ENCODE measurements around the gene TBC1D9B.

TBC1D9B gene

GRCh38 chr5:179889885-179890284 lies 17.8 kb downstream of the TBC1D9B start:
- Histone ChIP-seq H3K4me2 (ENCODE audit: low read length) (no peak overlapping the region), H4K20me1 (ENCODE audit: control insufficient read depth, insufficient read depth, low read depth, low read length) (no peaks in the 10 kb centered on the region), H3F3A (ENCODE audit: control insufficient read depth, insufficient read depth) (no peaks in the 10 kb centered on the region), H3K27me3 (ENCODE audit: control insufficient read depth, low read length) (no peaks in the 10 kb centered on the region), H3K9me2 (replicated peaks; ENCODE audit: control insufficient read depth, low read length) (no peaks in the 10 kb centered on the region), H3K4me3 (ENCODE audit: low read length) (no peak overlapping the region), H3K36me3 (ENCODE audit: control insufficient read depth, low read length) (peaks cover 90% of the 10 kb centered on the region), H3K4me1 (ENCODE audit: control insufficient read depth, low read length) (no peaks in the 10 kb centered on the region), H3K79me2 (ENCODE audit: control insufficient read depth, low read length) (no peaks in the 10 kb centered on the region), H3K27ac (ENCODE audit: low read depth, low read length) (no peak overlapping the region), H3K9me3 (ENCODE audit: control insufficient read depth, insufficient read depth, low read length) (no peaks in the 10 kb centered on the region)
- no peak for TF ChIP-seq EZH2phosphoT487 (IDR thresholded peaks at IDR 0.05; ENCODE audit: borderline replicate concordance, low read length)
- TF ChIP-seq, protein P1, sequence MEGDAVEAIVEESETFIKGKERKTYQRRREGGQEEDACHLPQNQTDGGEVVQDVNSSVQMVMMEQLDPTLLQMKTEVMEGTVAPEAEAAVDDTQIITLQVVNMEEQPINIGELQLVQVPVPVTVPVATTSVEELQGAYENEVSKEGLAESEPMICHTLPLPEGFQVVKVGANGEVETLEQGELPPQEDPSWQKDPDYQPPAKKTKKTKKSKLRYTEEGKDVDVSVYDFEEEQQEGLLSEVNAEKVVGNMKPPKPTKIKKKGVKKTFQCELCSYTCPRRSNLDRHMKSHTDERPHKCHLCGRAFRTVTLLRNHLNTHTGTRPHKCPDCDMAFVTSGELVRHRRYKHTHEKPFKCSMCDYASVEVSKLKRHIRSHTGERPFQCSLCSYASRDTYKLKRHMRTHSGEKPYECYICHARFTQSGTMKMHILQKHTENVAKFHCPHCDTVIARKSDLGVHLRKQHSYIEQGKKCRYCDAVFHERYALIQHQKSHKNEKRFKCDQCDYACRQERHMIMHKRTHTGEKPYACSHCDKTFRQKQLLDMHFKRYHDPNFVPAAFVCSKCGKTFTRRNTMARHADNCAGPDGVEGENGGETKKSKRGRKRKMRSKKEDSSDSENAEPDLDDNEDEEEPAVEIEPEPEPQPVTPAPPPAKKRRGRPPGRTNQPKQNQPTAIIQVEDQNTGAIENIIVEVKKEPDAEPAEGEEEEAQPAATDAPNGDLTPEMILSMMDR (IDR thresholded peaks at IDR 0.05; ENCODE audit: low read depth, low read length, poor library complexity, severe bottlenecking) = no peak

DNA sequence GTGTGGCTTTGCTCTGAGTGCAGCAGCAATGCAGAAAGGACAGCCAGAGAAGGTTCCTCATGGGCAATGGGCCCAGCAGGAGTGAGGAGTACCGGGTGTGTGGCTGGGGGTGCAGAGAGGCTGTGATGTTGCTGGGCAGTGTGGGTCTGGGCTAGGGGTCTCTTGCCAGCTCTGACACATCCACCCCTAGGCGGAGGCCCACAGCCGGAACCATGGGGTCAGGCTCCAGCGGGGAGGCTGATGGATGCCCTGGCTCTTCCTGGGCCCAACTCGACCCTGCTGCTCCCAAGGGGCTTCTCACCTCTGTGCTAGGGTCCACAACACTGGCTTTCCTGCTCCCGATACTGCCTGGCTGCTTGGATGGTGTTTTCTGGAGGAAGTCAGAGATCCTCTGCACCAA lies 19.9 kb downstream of the TBC1D9B start:
- no peak for TF ChIP-seq EZH2phosphoT487 (IDR thresholded peaks at IDR 0.05; ENCODE audit: borderline replicate concordance, low read length)
- TF ChIP-seq, protein P1 (IDR thresholded peaks at IDR 0.05; ENCODE audit: low read depth, low read length, poor library complexity, severe bottlenecking) = no peak
- Histone ChIP-seq H3K4me2 (ENCODE audit: low read length) (no peak overlapping the region), H3K9me3 (ENCODE audit: control insufficient read depth, insufficient read depth, low read length) (peaks cover 15% of the 10 kb centered on the region), H3F3A (ENCODE audit: control insufficient read depth, insufficient read depth) (no peaks in the 10 kb centered on the region), H3K9me2 (replicated peaks; ENCODE audit: control insufficient read depth, low read length) (no peaks in the 10 kb centered on the region), H3K27me3 (ENCODE audit: control insufficient read depth, low read length) (no peaks in the 10 kb centered on the region), H4K20me1 (ENCODE audit: control insufficient read depth, insufficient read depth, low read depth, low read length) (no peaks in the 10 kb centered on the region), H3K4me1 (ENCODE audit: control insufficient read depth, low read length) (no peaks in the 10 kb centered on the region), H3K4me3 (ENCODE audit: low read length) (no peak overlapping the region), H3K36me3 (ENCODE audit: control insufficient read depth, low read length) (peaks cover 93% of the 10 kb centered on the region), H3K79me2 (ENCODE audit: control insufficient read depth, low read length) (no peaks in the 10 kb centered on the region), H3K27ac (ENCODE audit: low read depth, low read length) (no peak overlapping the region)

DNA sequence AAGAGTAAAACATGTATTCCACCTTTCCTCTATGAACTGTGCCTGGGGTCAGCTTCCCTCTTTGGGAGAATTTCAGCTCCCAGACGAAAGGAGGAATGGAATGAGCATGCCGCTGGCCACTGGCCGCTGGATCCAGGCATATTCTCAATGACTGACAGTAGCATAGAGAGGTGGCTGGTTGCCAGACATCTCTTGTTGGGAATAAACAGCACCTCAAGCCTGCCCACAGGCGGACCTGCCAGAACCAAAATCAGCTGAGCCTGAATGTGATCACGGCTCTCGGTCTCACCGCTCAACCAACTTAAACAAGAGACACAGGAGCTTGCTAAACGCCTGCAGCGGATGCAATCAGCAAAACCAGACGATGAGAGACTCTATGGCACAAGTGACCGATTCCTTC lies 20.6 kb downstream of the TBC1D9B start:
- Histone ChIP-seq H3F3A (ENCODE audit: control insufficient read depth, insufficient read depth) (no peaks in the 10 kb centered on the region), H3K27me3 (ENCODE audit: control insufficient read depth, low read length) (no peaks in the 10 kb centered on the region), H3K27ac (ENCODE audit: low read depth, low read length) (no peak overlapping the region), H3K9me2 (replicated peaks; ENCODE audit: control insufficient read depth, low read length) (no peaks in the 10 kb centered on the region), H3K9me3 (ENCODE audit: control insufficient read depth, insufficient read depth, low read length) (peaks cover 19% of the 10 kb centered on the region), H3K36me3 (ENCODE audit: control insufficient read depth, low read length) (peaks cover 93% of the 10 kb centered on the region), H4K20me1 (ENCODE audit: control insufficient read depth, insufficient read depth, low read depth, low read length) (no peaks in the 10 kb centered on the region), H3K4me1 (ENCODE audit: control insufficient read depth, low read length) (no peaks in the 10 kb centered on the region), H3K79me2 (ENCODE audit: control insufficient read depth, low read length) (no peaks in the 10 kb centered on the region), H3K4me2 (ENCODE audit: low read length) (no peak overlapping the region), H3K4me3 (ENCODE audit: low read length) (no peak overlapping the region)
- TF ChIP-seq EZH2phosphoT487 (IDR thresholded peaks at IDR 0.05; ENCODE audit: borderline replicate concordance, low read length) = no peak
- TF ChIP-seq, protein P1 (IDR thresholded peaks at IDR 0.05; ENCODE audit: low read depth, low read length, poor library complexity, severe bottlenecking) = no peak

All from DOHH2 (cell line).